ENCODE measurements around the gene ELOVL6. TPM values are rescaled to one million over a fixed set of nuclear protein-coding genes. Genes with fewer than 3 reads are reported as not detected.
A peak's percentile ranks its signal among the peaks of the same experiment; 100 is the strongest.

ELOVL6 gene
- total RNA-seq, 1 donor from 2014 or later, result 28.4 TPM

- no peak for DNase-seq
These were observed 176.0 kb downstream of the ELOVL6 start for GRCh38 chr4:110022457-110022856.

- DNase-seq, result peak; percentile 1
These were observed 177.6 kb downstream of the ELOVL6 start for GRCh38 chr4:110020646-110021443.

- DNase-seq, result no peak
These were observed 178.3 kb downstream of the ELOVL6 start for GRCh38 chr4:110020139-110020538.

GRCh38 chr4:110019153-110019552 is 179.3 kb downstream of the ELOVL6 start:
- DNase-seq, result no peak

GRCh38 chr4:110014233-110014632 is 184.2 kb downstream of the ELOVL6 start:
- DNase-seq, result no peak

DNA sequence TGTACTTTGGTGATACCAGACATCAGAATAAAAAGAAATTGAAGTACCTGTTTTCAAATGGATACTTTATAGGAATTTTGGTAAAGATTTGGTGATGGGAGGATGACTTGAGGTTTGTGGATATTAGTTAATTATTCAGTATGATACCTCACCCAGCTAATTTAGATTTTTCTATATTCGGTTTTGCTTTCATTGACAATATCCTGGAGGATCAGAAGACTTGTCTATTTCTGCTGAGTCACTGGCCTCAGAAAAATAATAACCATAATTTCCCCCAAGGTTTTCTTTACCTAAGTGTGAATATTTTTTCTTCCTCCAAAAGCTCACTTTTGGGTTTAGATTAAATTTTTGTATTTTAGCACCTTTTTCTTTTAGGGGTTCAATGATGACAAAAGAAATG is 185.5 kb downstream of the ELOVL6 start:
- no peak for DNase-seq

DNA sequence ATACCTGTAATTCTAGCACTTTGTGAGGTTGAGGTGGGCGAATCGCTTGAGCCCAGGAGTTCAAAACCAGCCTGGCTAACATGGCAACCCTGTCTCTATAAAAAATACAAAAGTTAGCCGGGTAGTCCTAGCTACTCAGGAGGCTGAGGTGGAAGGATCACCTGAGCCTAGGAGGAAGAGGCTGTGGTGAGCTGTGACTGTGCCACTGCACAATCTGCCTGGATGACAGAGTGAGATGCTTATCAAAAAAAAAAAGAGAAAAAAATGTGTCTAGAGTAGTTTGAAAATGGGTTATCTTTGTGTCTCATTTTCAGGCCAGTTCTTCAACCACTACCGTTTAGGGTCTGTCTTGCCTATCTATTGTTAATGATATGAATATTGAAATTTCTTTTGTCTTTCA is 187.6 kb downstream of the ELOVL6 start:
- DNase-seq, result no peak

DNA sequence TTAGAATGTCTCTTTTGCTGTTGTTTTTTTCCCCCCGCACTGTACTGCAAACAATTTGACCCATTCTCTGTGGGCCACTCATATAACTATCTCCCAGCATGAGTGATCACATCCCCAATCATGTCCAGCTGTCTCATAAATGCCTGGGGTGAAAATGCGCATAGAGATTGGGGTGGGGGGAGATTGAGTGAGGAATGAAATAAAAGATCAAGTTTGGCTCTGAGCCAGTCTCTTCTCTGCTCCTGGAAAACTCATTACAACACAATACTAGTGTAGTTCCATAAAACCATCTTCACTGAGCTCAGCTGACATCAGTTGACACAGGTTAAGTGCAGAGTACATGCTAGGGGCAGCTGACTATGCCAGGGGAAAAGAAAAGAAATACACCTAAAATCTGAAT is 188.9 kb downstream of the ELOVL6 start:
- no peak for DNase-seq

GRCh38 chr4:110008540-110008939 is 189.9 kb downstream of the ELOVL6 start:
- DNase-seq, result no peak

DNA sequence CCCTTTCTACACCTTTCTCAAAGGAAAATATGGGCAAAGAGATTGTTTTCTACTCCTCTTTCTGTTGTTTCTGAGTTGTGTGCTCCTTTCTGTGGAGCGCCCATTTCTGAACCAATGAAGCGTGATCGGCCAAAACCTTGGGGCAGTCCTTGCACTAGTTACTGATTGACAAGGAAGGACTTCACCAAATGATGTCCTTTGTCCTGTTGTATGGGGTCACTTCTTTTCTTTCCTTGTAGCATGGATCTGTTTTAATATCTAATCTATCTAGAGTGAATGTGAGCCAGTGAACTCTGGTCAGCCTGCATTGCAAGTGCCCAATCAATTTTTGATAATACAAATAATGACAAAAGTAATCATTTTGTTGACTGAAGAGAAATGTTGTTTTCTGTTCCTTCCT is 191.2 kb downstream of the ELOVL6 start:
- no peak for DNase-seq

DNA sequence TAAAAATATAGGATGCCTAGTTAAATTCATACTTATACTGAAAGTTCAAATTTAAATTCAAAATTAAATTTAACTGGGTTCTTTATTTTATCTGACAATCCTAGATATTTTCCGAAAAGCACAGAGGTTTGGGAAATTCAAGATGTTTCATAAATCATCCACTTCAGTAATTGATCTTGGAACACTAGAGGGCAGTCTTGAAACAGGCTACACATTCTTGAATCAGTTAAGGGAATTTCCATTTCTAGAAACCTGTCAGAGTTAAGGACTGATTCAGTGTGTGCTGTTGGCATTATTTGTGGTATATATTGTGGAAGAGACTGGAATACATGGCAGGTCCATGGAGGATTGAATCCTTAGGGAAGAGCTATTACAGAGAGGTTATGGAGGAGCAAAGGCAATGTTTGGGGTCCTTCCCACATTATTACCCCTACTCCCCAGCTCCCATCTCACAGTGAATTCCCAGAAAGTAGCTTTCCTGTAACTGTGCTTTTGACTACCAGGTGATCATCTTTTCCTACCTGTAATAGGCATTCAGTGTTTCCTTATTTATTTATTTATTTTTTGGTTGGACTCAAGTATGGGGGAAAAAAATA is 192.9 kb downstream of the ELOVL6 start:
- peak; percentile 82 for DNase-seq

DNA sequence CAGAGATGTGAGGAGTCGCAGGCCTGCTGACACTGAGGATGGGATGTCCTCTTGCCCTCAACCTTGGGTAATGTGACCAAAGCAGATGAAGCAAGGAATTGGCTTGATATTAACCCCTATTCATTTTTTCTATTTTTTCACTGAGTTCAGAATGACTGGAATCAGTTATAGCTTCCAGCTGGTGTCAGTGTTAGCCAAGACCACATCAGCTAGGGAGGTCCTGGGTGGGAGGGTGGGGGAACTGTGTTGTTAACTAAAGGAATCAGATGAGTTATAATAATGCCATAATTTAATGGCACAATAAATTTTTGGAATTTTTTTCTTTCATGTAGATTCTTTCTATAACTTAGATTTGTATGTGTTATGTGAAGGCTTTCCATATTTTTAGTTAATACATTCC is 193.9 kb downstream of the ELOVL6 start:
- DNase-seq, result peak; percentile 40

GRCh38 chr4:110003401-110004187 is 194.8 kb downstream of the ELOVL6 start:
- DNase-seq, result no peak

GRCh38 chr4:110002326-110002725 is 196.1 kb downstream of the ELOVL6 start:
- no peak for DNase-seq

DNA sequence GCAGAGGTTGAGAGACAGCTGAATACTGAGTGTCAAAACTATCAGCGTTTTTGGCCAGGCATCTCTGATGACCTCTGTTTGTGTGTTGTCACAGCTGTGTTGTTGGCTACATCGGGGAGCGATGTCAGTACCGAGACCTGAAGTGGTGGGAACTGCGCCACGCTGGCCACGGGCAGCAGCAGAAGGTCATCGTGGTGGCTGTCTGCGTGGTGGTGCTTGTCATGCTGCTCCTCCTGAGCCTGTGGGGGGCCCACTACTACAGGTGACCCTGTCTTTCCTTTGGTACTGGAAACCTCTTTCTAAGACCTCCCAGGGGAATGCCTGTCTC is 198.9 kb downstream of the ELOVL6 start:
- DNase-seq, result no peak

DNA sequence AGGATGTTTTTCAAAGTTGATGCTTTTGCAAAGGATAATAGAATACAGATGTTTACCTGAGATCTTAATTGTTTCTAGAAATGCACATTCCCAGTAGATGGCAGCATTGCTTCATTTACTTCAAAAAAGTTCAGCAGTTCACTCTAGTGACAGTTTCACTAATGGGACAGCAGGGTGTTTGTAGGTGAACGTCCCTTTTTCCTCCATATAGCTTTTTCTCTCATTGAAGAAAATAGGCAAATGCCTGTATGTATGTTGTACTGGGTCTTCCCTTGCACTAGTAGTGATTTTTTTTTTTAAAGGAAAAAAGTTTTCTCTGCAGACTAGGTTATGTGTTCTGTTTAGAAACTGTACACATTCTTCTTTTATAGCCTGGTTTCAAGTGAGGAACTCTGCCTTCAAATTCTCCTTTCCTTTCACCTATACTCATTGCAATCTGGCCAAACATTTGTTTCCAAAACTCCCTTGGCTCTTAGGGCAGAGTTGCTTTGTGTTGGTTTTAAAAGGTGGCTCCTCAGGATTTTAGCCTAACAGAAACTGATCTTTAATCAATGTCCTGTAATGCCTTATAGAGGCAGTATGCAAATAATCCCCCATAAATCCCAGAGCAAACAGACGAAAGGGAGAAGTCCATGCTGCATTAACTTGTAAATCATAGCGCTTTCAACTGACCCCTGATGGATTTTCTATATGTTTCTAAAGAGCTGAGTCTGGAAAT is 199.4 kb downstream of the ELOVL6 start:
- DNase-seq, result peak; percentile 8

- DNase-seq, result no peak
These were observed 201.9 kb downstream of the ELOVL6 start for GRCh38 chr4:109996526-109996925.

Measured in skin of body (tissue), 2 donors.